Erythroblast (primary cell): Measurements from ENCODE around the gene ART4.

Experiments
- GATA1 ChIP-seq: IDR thresholded peaks from 2 replicates; pipeline ENCODE4 v1.6.1; 2011; ENCODE audit warnings: low read depth, mild to moderate bottlenecking, control low read depth, low read length, moderate library complexity
- POLR2A ChIP-seq: IDR thresholded peaks from 2 replicates; pipeline ENCODE4 v1.6.1; 2011; ENCODE audit warnings: mild to moderate bottlenecking, low read length

DNA sequence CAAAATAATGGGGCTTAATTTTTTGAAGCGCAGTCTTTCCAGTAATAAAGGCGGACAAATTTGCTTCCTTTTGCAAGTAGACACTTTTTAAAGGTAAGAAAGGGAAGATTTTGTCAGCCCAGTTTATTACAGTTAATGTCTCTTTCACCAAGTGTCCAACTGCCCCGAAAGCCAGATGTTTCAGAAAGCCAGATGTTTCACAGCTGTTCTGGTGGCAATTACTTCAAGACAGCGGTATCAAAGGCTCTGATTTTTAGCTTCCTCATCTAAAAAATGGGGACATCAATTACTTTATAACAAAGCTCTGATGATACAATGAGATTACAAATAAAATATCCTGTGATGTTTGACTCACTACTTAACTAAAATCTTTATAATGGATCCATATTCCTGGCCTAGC is 41.1 kb downstream of the ART4 start:
- TF ChIP-seq POLR2A: no peak
- TF ChIP-seq GATA1: no peak
